ENCODE measurements around the gene C2CD2. TPM values are rescaled to one million over a fixed set of nuclear protein-coding genes. Genes with fewer than 3 reads are reported as not detected.

C2CD2 gene
- total and polyA plus RNA-seq, 2 of the 8 experiments (the other 6 are each of a cell fraction or from before 2014, with no cell fraction given) = 10.4 to 13.0 TPM

DNA sequence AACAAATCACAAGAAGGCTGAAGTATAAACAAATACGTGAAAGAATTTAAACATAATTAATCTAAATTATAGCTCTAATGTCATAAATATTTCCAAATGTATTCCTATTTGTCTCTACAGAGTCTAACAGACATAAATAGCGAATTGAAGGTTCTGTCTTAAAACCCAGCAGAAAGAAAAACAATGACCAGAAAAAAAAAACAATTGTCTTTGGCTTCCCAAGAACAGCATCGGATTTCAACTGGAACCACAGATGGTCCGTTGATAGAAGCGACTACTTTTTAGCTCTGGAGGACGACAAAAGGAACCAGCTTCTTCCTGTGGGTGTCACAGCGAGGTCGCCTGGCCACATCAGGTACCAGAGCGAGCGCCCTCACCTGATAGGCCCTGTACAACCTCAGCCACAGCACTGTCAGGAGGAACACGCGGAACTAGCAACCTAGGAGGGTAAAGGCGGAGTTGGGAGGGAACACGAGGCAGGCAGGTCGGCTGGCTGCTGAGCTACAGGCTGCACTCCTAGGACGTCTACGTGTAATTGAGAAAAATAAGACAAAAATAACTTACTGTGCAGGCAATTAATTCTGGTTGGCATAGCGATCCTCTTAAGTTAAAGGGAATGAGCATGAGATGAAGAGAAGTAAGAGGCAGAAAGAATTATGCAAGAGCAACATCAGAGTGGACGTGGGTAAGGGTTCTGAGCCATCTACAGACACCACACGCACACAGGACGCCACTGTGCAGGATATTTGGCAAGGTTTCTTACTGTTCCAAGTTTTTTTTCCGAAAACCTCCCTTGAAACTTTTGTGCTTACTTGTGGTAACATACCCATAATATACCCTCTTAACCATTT, 58.0 kb downstream of the C2CD2 start:
- Histone ChIP-seq H3K14ac (ENCODE audit: insufficient read length) (no peak overlapping the region), H4K20me1 (replicated peaks in 1 of 2; ENCODE audit: control insufficient read depth in 1 of 2, insufficient read depth in 2 of 2, low read length in 2 of 2) (peaks cover 0 to 2% of the 10 kb centered on the region in 2 experiments), H3K23ac (ENCODE audit: insufficient read length) (no peak overlapping the region), H3K4me2 (ENCODE audit: insufficient read depth in 1 of 2, low read depth in 2 of 2, low read length in 2 of 2) (no peak overlapping the region), H4K8ac (ENCODE audit: extremely low read depth, insufficient read depth, low read length) (no peak overlapping the region), H2AK5ac (ENCODE audit: low read depth, low read length) (no peak overlapping the region), H3K9me3 (ENCODE audit: insufficient read depth in 2 of 2, low read depth in 1 of 2, low read length in 1 of 2) (no peaks in the 10 kb centered on the region), H2BK12ac (ENCODE audit: low read depth, low read length) (no peak overlapping the region), H4K91ac (replicated peaks; ENCODE audit: insufficient read length, low read length) (no peak overlapping the region), H3K4me1 (replicated peaks in 1 of 4; ENCODE audit: control insufficient read depth in 3 of 4, insufficient read depth in 4 of 4, low read length in 3 of 4) (peaks cover 4 to 23% (median 19%) of the 10 kb centered on the region in 4 experiments), H3K23me2 (ENCODE audit: low read depth, low read length) (no peaks in the 10 kb centered on the region), H2BK15ac (ENCODE audit: low read length) (no peak overlapping the region), H3K18ac (ENCODE audit: extremely low read depth, low read length) (no peak overlapping the region), H3K27ac (ENCODE audit: low read depth, low read length) (no peak overlapping the region), H3K4ac (replicated peaks; ENCODE audit: insufficient read length, low read depth, low read length) (no peak overlapping the region), H2BK20ac (ENCODE audit: low read length) (no peak overlapping the region), H3K79me1 (ENCODE audit: low read depth, low read length) (no peaks in the 10 kb centered on the region), H3K36me3 (ENCODE audit: control insufficient read depth in 2 of 4, insufficient read depth in 4 of 4, low read length in 3 of 4) (peaks cover 0 to 2% (median 0%) of the 10 kb centered on the region in 4 experiments; a peak in 1 of 8 replicates), H2BK5ac (ENCODE audit: low read depth, low read length) (no peak overlapping the region), H3K27me3 (replicated peaks in 1 of 4; ENCODE audit: control insufficient read depth in 3 of 4, extremely low read depth in 1 of 4, insufficient read depth in 3 of 4, low read length in 3 of 4) (no peaks in the 10 kb centered on the region), H3K56ac (replicated peaks; ENCODE audit: insufficient read length, low read depth, low read length) (no peak overlapping the region), H2AFZ (ENCODE audit: low read length) (no peak overlapping the region), H4K5ac (ENCODE audit: insufficient read length, low read depth, low read length) (no peak overlapping the region), H3K9ac (replicated peaks in 1 of 4; ENCODE audit: extremely low read depth in 1 of 4, low read depth in 3 of 4, low read length in 3 of 4) (no peak overlapping the region), H3K4me3 (ENCODE audit: extremely low read depth in 1 of 4, insufficient read depth in 2 of 4, low read depth in 3 of 4, low read length in 4 of 4) (no peak overlapping the region), H2BK120ac (replicated peaks; ENCODE audit: low read depth, low read length) (no peak overlapping the region), H3K79me2 (ENCODE audit: control insufficient read depth in 1 of 2, insufficient read depth in 2 of 2, low read length in 2 of 2) (no peaks in the 10 kb centered on the region)
- FAIRE-seq (no peak), DNase-seq (ENCODE audit: low read depth in 1 of 2, low spot score in 2 of 2) (peak in 1 of 2 experiments; percentile 54)
- ChIA-PET CTCF (ENCODE audit: partially characterized antibody) (interaction anchor here (0.7 to 2.9 kb wide), 4 partner anchors 12 to 196 kb away, joined by 3 to 8 read pairs (median 3); no protein-coding TSS in a partner anchor), POLR2A (ENCODE audit: partially characterized antibody) (interaction anchor here (0.6 to 1.4 kb wide), 5 partner anchors 10 to 144 kb away, joined by 3 to 5 read pairs (median 3); no protein-coding TSS in a partner anchor)
- 63% methylated on average over 22 of the region's 22 CpGs; no CpG with 5 or more reads in 1 of the 2 experiments for WGBS, 2 experiments (ENCODE audit: extremely low coverage in 1 of 2, insufficient coverage in 1 of 2, insufficient read length in 1 of 2, insufficient replicate concordance in 2 of 2, low coverage in 1 of 2, low lambda C conversion rate in 2 of 2, missing lambda C conversion rate in 1 of 2)
- TF ChIP-seq RAD21 (IDR thresholded peaks at IDR 0.05 in 1 of 2, conservative IDR thresholded peaks at IDR 0.05 in 1 of 2; ENCODE audit: low read depth in 2 of 2, low read length in 2 of 2) (peak in 1 of 2 experiments; percentile 17; a peak in 1 of 4 replicates), EP300 (IDR thresholded peaks at IDR 0.05; ENCODE audit: borderline replicate concordance in 1 of 2, low read depth in 2 of 2, low read length in 2 of 2) (no peak), SP2 (IDR thresholded peaks at IDR 0.05; ENCODE audit: low read length) (no peak), JUN (IDR thresholded peaks at IDR 0.05; ENCODE audit: low read depth, low read length) (no peak), SP1 (IDR thresholded peaks at IDR 0.05; ENCODE audit: low read depth, low read length) (no peak), EZH2 (IDR thresholded peaks at IDR 0.05; ENCODE audit: low read depth, low read length, severe bottlenecking) (no peak), CEBPB (IDR thresholded peaks at IDR 0.05; ENCODE audit: low read depth, low read length) (no peak), SIRT6 (IDR thresholded peaks at IDR 0.05; ENCODE audit: low read length) (no peak)
- TF ChIP-seq, protein P1, sequence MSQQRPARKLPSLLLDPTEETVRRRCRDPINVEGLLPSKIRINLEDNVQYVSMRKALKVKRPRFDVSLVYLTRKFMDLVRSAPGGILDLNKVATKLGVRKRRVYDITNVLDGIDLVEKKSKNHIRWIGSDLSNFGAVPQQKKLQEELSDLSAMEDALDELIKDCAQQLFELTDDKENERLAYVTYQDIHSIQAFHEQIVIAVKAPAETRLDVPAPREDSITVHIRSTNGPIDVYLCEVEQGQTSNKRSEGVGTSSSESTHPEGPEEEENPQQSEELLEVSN (IDR thresholded peaks at IDR 0.05) = peak; percentile 48
